HG02973 (cell line): ENCODE results near the gene CCDC124.

Experiments
- ATAC-seq: cut with Tn5 transposase; IDR thresholded peaks from one replicate; pipeline ENCODE4 v1.9.1; 2021; ENCODE audit warnings: moderate library complexity; ENCODE audit not compliant: unreplicated experiment

The CCDC124 gene

DNA sequence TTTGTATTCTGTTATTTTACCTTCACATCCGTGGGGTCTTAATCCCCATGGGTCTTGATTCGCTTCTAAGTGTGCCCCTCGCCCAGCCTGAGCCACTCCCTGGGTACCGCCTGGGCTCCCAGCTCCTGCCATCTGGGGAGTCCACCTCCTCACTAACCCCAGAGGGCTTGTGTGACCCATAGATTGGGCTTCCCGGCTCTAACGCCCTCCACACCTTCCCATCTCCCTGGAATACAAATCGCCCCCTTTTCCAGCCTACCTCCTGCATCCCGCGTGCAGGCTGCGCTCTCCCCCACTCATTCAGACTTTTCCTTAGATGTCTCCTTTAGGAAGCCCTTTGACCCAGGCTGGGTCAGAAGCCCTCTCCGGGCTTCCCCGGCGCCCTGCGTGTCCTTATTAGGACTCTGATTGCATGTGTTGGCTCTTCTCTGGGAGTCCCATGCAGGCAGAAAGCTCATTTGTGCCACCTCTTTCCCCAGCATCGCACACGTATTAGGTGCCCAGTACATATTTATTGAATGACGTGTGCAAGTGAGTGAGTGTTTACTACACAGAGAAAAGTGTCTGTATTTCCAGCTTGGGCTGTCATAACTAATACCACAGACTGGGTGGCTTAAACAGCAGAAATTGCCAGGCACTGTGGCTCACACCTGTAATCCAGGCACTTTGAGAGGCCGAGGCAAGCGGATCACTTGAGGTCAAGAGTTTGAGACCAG lies 757 bp downstream of the CCDC124 start:
- no peak for ATAC-seq

- ATAC-seq: no peak
Observed at GRCh38 chr19:17936379-17936778, 3.6 kb downstream of the CCDC124 start.

DNA sequence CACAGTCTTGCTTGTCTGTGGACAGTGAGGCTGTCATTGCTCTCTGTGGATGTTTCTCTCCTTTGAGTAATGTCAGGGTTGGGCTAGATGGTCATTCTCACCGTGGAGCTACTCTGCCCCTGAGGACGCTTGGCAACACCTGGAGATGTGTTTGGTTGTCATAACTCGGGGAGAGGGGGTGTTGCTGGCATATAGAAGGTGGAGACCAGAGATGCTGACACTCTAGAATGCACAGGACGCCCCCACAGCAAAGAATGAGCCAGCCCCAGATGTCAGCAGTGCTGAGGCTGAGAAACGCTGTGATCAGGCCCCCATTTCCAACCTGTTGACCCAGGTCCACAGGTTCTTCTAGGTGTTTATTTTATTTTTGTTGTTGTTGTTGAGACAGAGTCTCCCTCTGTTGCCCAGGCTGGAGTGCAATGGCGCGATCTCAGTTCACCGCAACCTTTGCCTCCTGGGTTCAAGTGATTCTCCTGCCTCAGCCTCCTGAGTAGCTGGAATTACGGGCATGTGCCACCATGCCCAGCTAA lies 4.6 kb downstream of the CCDC124 start:
- ATAC-seq: no peak

DNA sequence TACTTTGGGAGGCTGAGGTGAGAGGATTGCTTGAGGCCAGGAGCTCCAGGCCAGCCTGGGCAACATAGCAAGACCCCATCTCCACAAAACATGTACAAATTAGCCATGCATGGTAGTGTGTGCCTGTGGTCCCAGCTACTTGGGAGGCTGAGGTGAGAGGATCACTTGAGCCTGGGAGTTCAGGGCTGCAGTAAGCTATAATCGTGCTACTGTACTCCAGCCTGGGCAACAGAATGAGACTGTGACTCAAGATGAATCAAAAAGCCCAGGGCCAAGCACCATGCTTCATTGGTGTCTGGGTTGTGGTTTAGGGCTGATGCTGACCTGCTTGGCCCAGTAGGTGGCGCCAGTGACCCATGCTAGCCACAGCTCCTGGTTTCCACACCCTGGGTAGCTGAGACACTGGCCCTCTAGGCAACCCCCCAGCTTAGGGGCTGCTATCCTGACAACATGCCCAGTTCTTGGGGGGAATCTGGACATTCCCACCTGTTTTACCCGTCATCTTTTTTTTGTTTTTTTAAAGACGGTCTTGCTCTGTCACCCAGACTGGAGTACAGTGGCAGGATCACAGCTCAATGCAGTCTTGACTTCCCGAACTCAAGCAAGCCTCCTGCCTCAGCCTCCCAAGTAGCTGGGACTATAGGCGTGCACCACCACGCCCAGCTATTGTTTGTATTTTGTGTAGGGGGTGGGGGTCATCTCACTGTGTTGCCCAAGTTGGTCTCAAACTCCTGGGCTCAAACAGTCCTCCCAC lies 5.5 kb downstream of the CCDC124 start:
- no peak for ATAC-seq

GRCh38 chr19:17942181-17942580 lies 9.4 kb downstream of the CCDC124 start:
- ATAC-seq: no peak

GRCh38 chr19:17942582-17943273 lies 9.9 kb downstream of the CCDC124 start:
- ATAC-seq: no peak

GRCh38 chr19:17943274-17944221 lies 10.7 kb downstream of the CCDC124 start:
- no peak for ATAC-seq

DNA sequence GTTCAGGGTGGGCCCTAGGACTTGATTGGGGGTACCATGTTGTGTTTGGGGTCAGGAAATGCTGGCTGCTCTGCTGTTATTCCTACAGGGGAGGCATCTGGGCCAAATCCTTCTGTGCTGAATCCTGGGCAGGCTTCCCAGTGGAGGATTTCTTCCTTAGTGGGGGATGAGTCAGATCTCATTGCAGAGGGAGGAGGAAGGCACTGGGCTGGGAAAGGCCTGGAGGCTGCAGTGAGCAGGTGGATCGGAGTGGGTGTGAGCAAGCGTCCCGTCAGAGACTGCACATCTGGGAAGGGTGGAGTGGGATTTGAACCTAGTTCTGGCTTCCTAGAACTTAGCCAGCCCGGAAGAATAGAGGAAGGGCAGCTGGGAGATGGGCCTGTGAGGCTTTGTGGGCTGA lies 11.5 kb downstream of the CCDC124 start:
- ATAC-seq: no peak

DNA sequence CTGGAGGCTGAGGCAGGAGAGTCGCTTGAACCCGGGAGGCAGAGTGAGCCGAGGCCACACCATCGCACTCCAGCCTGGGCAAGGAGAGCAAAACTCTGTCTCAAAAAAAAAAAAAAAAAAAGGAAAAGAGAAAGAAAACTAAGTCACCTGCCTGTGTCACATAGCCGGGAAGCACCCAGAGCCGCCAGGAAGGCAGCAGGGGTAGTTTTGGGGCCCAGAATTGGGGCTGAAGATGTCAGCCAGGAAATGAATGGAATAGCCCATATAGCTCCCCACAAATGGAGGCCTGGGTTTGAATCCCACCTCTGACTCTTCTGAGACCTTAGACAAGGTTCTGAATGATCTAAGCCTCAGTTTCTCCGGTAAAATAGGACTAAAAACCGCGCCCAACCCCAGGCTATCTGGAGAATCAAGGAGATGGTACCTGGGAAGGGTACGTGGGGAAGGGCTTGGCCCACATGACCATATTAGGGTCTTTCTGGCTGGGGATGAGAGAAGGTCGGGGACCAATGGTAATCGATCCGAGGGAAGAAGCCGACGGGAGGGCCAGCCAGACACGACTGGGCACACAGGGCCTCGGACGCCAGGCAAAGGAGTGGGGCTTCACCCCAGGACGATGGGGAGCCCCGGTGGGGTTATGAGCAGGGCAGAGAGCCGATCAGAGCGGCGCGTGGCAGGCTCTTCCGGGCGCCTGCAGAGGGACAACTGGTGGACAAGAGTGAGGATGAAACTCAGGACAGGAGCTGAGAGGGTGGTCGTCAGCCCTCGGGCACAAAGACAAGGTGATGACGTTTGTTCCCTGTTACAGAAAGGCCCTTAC lies 14.4 kb downstream of the CCDC124 start:
- peak; percentile 19 for ATAC-seq

- ATAC-seq: peak; percentile 38
Observed at GRCh38 chr19:17947815-17948513, 15.1 kb downstream of the CCDC124 start.

- ATAC-seq: no peak
Observed at GRCh38 chr19:17948514-17948900, 15.7 kb downstream of the CCDC124 start.

- ATAC-seq: no peak
Observed at GRCh38 chr19:17948931-17949930, 16.4 kb downstream of the CCDC124 start.

GRCh38 chr19:17949956-17950309 lies 17.1 kb downstream of the CCDC124 start:
- ATAC-seq: no peak

- ATAC-seq: no peak
Observed at GRCh38 chr19:17950310-17951156, 17.7 kb downstream of the CCDC124 start.

DNA sequence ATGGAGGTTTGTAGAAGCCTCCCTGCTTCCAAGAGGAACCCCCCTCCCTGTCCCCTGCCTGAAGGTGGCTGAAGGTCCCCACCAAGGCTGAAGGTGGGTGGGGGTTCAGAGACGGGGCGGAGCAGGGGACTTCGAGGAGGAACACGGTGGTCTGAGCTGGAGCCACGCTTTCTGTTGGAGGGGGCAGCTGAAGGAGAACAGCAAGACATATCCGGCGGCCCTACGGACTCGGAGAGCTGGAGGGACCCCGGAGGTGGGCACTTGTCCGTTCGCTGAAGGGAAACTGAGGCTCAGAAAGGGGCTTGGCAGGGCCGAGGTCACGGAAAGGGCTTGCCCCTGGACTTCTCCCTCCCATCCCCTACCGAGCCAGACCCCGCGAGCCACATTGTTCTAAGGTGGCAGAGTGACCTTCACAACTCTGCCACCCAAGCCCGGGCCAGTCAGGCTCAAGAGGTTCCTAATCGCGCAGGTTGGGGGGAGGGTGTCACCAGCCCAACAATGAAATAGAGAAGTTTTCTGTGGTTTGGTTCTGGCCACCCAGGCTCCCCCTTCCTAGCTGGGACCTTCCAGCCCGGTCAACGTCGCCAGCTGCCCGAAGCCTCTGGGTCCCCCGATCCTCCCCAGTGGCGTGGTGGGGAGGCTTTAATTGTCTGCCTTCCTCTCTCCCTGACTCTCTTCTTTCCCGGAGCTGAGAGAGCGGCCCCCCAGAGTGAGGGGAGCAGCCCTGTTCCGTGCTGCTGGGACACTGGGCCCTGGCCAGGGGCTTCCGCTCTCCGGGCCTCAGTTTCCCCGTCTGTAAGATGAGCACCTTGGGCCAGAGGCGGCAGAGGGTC lies 18.6 kb downstream of the CCDC124 start:
- no peak for ATAC-seq
